G401.6 (cell line): ENCODE data around the gene TSPAN4.

Experiments
- FAIRE-seq: peaks from 2 replicates; lab custom pipeline; 2012; peaks lifted over from hg19 to GRCh38; lab: Jason Lieb, UNC

TSPAN4 gene

GRCh38 chr11:836700-837099, 6.0 kb upstream of the TSPAN4 start:
- no peak for FAIRE-seq

DNA sequence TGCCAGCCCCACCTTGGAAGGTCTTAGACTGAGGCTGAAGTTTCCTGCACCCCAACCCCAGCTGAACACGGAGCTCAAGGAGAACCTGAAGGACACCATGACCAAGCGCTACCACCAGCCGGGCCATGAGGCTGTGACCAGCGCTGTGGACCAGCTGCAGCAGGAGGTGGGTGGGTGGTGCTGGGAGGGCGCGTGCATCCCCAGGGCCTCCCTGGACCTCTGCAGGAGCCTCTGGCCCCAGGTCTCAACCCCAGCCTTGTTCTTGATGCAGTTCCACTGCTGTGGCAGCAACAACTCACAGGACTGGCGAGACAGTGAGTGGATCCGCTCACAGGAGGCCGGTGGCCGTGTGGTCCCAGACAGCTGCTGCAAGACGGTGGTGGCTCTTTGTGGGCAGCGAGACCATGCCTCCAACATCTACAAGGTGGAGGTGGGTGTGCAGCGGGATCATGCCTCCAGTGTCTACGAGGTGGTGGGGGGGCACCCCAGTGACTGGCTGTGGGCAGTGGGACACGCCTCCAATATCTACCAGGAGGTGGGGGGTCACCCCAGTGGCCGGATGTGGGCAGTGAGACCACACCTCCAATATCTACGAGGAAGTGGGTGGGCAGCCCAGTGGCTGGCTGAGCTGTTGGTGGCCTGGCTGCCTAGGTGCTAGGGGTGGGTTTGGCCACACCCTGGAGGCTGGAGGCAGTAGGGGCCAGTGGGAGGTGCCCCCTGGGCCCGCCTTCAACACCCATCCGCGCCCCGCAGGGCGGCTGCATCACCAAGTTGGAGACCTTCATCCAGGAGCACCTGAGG, 5.3 kb upstream of the TSPAN4 start:
- FAIRE-seq, result no peak

- no peak for FAIRE-seq
Measured at GRCh38 chr11:837990-838307, 4.7 kb upstream of the TSPAN4 start.

DNA sequence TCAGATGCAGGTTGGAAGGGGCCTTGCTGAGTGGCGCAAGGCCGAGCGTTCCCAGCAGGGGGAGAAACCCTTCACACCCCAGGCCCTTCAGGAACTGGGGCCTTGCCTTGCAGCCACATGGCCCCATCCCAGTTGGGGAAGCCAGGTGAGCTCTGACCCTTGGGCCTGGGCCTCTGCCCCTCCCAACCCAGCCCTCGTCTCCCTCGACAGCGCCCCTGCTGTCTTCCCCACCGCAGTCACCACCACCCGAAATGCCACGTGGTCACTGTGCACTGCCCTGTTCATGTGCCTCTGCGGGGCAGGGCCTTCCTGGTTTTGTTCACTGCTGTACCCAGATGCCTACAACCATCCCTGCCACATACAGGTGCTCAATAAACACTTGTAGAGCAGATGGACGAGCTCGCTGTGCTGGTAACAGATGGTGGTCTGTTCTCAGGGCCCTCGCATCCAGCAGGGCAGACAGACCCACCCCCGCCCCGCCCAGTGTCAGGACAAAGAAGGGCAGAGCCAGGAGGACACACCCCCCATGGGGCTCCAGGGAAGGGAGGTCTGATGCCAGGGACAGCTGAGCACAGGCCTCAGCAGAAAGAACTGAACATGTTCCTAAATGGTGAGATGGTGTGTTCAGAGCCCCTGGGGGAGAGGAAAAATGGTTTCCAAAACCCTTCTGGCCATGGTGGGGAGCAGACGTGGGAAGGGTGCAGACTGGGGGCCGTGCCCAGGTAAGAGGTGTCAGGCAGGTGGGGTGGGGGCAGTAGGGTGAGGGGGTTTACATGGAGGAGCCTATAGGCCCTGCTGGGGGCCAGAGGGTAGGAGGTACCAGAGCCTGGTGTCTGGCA, 4.0 kb upstream of the TSPAN4 start:
- no peak for FAIRE-seq

GRCh38 chr11:839280-839623, 3.4 kb upstream of the TSPAN4 start:
- no peak for FAIRE-seq

GRCh38 chr11:839875-840617, 2.6 kb upstream of the TSPAN4 start:
- no peak for FAIRE-seq

- no peak for FAIRE-seq
Measured at GRCh38 chr11:841981-842369, 677 bp upstream of the TSPAN4 start.

- FAIRE-seq, result no peak
Measured at GRCh38 chr11:843086-843734, 558 bp downstream of the TSPAN4 start.

DNA sequence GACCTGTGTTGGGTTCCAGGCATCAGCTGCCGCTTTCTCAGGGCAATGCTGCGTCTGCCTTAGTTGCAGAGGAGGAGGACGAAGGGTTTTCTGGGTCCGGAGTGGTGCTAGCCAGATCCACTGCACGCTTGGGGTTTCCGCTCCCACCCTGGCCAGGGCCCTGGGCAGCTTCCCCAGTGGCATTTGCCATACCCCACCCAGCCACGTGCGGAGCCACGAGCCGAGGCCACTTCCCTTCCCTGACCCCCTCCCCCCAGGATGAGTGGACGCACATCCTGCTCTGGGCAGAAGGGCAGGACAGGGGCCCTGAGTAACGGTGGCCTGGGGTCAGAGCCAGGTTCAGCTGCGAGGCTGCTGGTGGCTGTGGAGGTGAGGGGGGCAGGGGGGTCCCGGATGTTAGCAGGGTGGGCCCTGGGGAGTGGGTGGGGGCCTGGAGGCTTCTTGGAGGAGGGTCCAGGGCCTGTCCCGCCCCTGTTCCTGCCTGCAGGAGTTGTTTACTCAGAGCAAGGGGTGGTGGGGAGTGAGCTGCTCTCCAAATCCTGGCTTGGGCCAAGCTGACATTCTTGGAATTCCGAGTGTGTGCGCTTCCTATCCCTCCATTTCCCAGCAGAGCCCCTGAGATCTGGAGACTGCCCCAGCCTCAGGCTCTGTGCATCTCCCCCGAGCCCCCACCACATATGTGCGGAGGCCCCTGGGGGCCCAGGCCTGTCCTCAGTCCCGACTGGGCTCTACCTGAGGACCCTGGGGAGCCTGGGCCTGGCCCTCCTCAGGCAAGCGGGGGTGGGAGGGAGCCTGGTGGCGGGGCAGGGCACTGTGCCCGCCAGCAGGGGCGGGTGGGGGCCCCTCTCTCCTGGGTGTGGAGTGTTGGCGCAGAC, 1.4 kb downstream of the TSPAN4 start:
- FAIRE-seq, result peak; percentile 93

DNA sequence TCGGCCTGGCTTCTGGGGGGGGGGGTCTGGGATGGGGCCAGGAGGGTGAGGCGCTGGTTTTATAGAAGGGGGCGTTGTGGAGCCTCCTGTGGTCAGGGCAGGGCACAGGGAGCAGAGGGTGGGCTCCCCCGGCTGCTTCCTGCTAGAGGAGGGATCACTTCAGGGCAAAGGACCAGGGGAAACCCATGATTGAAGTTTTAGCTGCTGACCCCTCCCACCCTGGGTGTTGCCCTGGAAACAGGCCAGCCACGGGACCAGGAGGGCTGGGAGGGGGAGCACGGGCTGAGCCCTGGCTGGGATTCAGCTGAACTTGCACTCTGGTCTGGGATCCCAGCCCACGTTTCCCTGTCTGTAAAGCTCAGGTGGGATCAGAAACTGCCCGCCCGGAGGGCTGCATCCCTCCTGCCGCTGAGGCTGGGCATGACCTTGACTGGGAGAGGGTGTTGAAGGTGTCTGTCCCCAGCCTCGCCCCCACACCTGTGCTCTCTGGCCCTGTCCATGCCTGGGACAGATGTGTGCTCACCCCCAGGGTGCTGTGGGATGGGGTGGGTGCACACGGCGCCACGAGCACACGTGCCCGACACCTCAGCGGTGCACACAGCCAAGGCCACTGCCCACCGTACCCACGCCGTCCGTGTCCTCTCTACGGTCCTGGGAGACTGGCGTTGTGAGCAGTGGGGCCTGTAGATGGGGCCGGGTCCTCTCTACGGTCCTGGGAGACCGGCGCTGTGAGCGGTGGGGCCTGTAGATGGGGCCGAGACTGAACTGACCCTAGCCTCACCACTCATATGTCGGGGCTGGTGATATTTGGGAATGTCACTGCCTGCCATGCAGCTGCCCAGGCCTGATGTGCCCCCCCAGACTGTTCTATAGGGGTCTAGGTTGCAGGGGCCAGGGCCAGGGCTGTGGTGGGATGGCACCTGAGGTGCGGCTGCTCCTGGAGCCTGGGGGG, 2.3 kb downstream of the TSPAN4 start:
- FAIRE-seq, result peak; percentile 98

- no peak for FAIRE-seq
Measured at GRCh38 chr11:845872-846495, 3.3 kb downstream of the TSPAN4 start.

DNA sequence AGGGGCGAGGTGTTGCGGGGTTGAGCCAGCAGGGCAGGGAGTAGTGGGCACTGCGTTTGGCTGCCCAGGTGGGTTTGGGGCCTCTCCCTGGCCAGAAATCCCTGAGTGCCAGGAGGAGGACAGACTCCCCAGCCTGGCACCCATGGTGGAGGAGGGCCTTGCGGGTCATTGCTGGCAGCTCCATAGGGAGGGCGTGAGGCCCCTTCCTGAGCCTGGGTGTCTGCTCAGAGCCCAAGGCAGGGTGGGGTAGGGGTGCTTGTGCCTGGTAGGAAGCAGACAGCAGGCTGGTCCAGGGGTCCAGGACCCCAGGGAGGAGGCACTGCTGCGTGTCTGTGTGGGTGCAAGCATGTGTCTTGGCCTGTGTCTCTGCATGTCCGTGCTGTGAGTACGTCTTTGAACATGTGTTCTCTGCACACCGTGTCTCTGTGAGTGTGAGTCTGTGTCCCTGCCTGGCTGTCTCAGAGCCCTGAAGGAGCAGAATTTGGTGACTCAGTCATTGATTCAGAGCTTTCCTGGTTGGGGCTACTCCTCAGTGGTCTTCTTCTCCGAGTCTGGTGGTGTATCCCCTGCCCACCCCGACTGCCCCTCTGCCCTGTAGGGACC, 3.9 kb downstream of the TSPAN4 start:
- no peak for FAIRE-seq

DNA sequence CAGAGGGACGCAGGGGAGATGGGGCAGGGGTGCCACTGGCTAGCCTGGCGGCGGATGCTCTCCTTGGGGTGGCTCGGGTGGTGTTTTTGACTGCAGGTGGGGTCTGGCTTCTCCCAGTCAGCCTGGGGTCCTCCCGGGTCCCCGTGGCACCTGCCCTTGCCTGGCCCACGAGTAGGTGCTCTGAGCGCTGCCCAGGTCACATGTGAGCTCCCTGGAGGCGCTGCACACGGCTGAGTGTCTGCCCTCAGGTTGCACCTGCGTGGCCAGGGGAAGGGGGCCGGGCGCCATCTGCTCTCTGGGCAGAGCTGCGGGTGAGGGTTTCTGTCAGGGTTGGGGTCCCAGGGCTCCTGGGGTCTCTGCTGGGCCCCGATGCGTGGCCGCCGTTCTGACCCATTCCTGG, 5.2 kb downstream of the TSPAN4 start:
- no peak for FAIRE-seq

- no peak for FAIRE-seq
Measured at GRCh38 chr11:848380-848931, 5.8 kb downstream of the TSPAN4 start.

DNA sequence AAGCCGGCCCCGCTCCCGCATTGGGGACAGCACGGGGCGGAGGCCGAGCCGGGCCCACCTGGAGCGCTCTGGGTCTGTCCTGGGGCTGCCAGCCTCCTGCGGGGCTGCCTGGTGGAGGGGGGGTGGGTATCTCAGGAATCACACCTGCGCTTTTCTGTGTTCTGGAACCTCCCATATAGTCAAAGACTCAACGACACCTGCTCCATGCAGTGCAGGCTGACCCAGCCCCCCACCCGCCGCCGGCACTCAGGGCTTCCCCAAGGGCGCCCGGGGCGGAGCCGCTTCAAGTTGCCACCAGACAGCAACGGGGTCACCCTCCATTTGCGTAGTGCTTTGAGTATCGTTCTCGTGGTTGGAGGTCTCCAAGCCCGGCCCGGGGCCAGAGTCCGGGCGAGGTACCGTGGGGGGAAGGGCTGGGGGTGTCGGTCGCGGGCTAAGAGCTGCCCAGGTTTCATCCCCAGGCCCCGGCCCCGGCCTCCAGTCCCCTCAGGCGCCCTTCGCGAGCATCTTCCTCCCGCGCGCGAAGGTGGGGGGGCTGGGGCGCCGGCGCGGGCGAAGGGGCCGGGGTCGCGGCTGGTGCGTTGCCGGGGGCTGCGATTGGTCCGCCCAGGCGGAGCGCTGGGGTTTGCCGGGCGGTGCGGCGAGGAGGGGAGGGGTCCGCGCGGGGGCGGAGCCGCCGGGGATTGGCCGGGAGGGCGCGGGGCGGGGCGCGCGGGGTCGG, 6.6 kb downstream of the TSPAN4 start:
- FAIRE-seq, result no peak

GRCh38 chr11:849951-850774, 7.5 kb downstream of the TSPAN4 start:
- FAIRE-seq, result no peak
